Uterus (tissue), 2 donors: ENCODE data around the gene VMP1.

Experiments
- CTCF ChIP-seq, 4 experiments: fragments of 200-600 bp in 2 of 4; fragments of 450-650 bp in 2 of 4; sonication (generic) in 2 of 4; IDR thresholded peaks; one replicate each; pipeline ENCODE4 v1.5.1; 2016 to 2019; ENCODE audit warnings: antibody characterized with exemption in 4 of 4, mild to moderate bottlenecking in 2 of 4, moderate library complexity in 1 of 4
- POLR2A ChIP-seq, 2 donors: fragments of 450-650 bp; IDR thresholded peaks; one replicate each; pipeline ENCODE4 v1.6.1; 2016; ENCODE audit warnings: antibody characterized with exemption in 2 of 2, mild to moderate bottlenecking in 1 of 2, moderate library complexity in 1 of 2

- no peak for TF ChIP-seq POLR2A (IDR thresholded peaks at IDR 0.05)
- no peak for TF ChIP-seq CTCF (IDR thresholded peaks at IDR 0.05)
Observed at GRCh38 chr17:59838052-59838916, 130.8 kb downstream of the VMP1 start.
